Transverse colon (tissue), 4 donors: ENCODE results near the gene WNK2. TPM values are rescaled to one million over a fixed set of nuclear protein-coding genes. Genes with fewer than 3 reads are reported as not detected.

Experiments
- DNase-seq: peaks from one replicate; pipeline ENCODE4 v3.0.0-alpha.2; 2019
- H3K27ac ChIP-seq, 4 donors: fragments of 200-600 bp; sonication (generic); 2 replicates each; pipeline ENCODE4 v1.5.1; 2016 to 2018; ENCODE audit warnings: inconsistent platforms in 4 of 4
- H3K27me3 ChIP-seq: fragments of 200-600 bp; sonication (generic); 2 replicates; pipeline ENCODE4 v1.5.1; 2017; ENCODE audit warnings: inconsistent platforms
- H3K36me3 ChIP-seq, 4 donors: fragments of 200-600 bp; sonication (generic); 2 replicates each; pipeline ENCODE4 v1.5.1; 2017 to 2019; ENCODE audit warnings: inconsistent platforms in 4 of 4
- H3K4me1 ChIP-seq, 4 donors: fragments of 200-600 bp; sonication (generic); 2 replicates each; pipeline ENCODE4 v1.5.1; 2017 to 2020; ENCODE audit warnings: inconsistent platforms in 4 of 4
- H3K4me3 ChIP-seq, 4 donors: fragments of 200-600 bp; sonication (generic); 1 replicate in 1 of 4; 2 replicates in 3 of 4; pipeline versions ENCODE4 v1.5.1 to v1.6.1; 2017 to 2019; ENCODE audit warnings: inconsistent platforms in 4 of 4
- H3K9me3 ChIP-seq, 2 donors: fragments of 200-600 bp; sonication (generic); 2 replicates each; pipeline ENCODE4 v1.5.1; 2017 to 2019; ENCODE audit warnings: inconsistent platforms in 2 of 2
- EP300 ChIP-seq: sonication (generic); formaldehyde crosslinking; IDR thresholded peaks from one replicate; pipeline ENCODE4 v1.6.1; 2017; ENCODE audit warnings: antibody characterized with exemption, low read depth
- POLR2A ChIP-seq: fragments of 450-650 bp; IDR thresholded peaks from one replicate; pipeline ENCODE4 v1.6.1; 2016; ENCODE audit warnings: antibody characterized with exemption, mild to moderate bottlenecking, moderate library complexity
- POLR2AphosphoS5 ChIP-seq, 3 donors: sonication (generic); formaldehyde crosslinking; IDR thresholded peaks; one replicate each; pipeline ENCODE4 v1.6.1; 2016; ENCODE audit warnings: antibody characterized with exemption in 3 of 3
- WGBS, 2 donors: methylation state at CpG; one replicate each; pipeline ENCODE4 v1.1.5; 2018; ENCODE audit warnings: low coverage in 1 of 2; 5-methylcytosine and 5-hydroxymethylcytosine counted together
- in situ Hi-C, 4 donors: fragments of 200-750 bp; cut with MboI; loops; one replicate each; pipeline versions ENCODE4 v1.15.0 to v1.15.1; 2017; ENCODE audit warnings: low sequenced_read_pairs in 3 of 4, low pct_ligation_motif_present in 1 of 4, low pct_unique_long_range_greater_than_20kb in 1 of 4
- intact Hi-C: fragments of 100-400 bp; cut with DNase I; formaldehyde crosslinking; loops from one replicate; pipeline ENCODE4 v1.15.1; 2023; ENCODE audit warnings: low total_unique reads
- total RNA-seq, 4 donors: library from RNA; depleted of rRNA; stranded (reverse); fragments of >200 nt; gene quantifications; one replicate each; pipeline ENCODE4 v1.1.0, GENCODE V29; 2016
- TF ChIP-seq, protein P1 (sequence below), 5 experiments: fragments of 200-600 bp in 3 of 5; fragments of 450-650 bp in 2 of 5; sonication (generic) in 3 of 5; IDR thresholded peaks; 1 replicate in 2 of 5; 2 replicates in 3 of 5; pipeline ENCODE4 v1.5.1; 2016 to 2017; ENCODE audit warnings: antibody characterized with exemption in 5 of 5, inconsistent platforms in 3 of 5, mild to moderate bottlenecking in 2 of 5, moderate library complexity in 1 of 5

Gene WNK2
- total RNA-seq, 4 donors from 2014 or later, result 133 to 618 (median 157) TPM

DNA sequence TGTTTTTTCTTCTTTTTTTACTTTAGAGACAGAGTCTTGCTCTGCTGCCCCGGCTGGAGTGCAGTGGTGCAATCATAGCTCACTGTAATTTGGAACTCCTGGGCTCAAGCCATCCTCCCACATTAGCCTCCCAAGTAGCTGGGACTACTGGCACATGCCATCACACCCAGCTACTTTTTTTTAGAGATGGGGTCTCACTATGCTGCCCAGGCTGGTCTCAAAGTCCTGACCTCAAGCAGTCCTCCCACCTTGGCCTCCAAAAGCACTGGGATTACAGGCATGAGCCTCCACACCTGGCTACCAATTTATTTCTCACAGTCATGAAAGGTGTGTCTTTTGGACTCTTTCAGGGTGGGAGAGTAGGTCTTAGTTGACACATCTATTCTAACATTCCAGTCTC is 184.5 kb downstream of the WNK2 start:
- H3K9me3 ChIP-seq, result no peaks in the 10 kb centered on the region
- WGBS, 2 donors, result 67 to 100% methylated on average over 1 of the region's 1 CpG
- no peak for DNase-seq
- TF ChIP-seq, protein P1, sequence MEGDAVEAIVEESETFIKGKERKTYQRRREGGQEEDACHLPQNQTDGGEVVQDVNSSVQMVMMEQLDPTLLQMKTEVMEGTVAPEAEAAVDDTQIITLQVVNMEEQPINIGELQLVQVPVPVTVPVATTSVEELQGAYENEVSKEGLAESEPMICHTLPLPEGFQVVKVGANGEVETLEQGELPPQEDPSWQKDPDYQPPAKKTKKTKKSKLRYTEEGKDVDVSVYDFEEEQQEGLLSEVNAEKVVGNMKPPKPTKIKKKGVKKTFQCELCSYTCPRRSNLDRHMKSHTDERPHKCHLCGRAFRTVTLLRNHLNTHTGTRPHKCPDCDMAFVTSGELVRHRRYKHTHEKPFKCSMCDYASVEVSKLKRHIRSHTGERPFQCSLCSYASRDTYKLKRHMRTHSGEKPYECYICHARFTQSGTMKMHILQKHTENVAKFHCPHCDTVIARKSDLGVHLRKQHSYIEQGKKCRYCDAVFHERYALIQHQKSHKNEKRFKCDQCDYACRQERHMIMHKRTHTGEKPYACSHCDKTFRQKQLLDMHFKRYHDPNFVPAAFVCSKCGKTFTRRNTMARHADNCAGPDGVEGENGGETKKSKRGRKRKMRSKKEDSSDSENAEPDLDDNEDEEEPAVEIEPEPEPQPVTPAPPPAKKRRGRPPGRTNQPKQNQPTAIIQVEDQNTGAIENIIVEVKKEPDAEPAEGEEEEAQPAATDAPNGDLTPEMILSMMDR (IDR thresholded peaks at IDR 0.05), result no peak
- TF ChIP-seq POLR2A (no peak), POLR2AphosphoS5 (IDR thresholded peaks at IDR 0.05) (no peak), EP300 (no peak)
- no peaks in the 10 kb centered on the region for H3K4me1 ChIP-seq
- in situ Hi-C loops (no loop called here), intact Hi-C loops (no loop called here)
- no peak overlapping the region for H3K4me3 ChIP-seq
- H3K36me3 ChIP-seq, result no peaks in the 10 kb centered on the region
- no peaks in the 10 kb centered on the region for H3K27me3 ChIP-seq
- H3K27ac ChIP-seq, result no peak overlapping the region

DNA sequence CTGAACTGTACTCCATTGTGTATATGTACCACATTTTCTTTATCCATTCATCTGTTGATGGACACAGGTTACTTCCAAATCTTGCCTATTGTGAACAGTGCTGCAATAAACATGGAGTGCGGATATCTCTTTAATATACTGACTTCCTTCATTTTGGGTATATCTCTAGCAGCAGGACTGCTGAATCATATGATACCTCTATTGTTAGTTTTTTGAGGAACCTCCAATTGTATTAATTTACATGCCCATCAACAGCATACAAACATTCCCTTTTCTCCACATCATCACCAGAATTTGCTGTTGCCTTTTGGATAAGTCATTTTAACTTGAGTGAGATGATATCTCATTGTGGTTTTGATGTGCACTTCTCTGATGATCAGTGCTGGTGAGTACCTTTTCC is 185.7 kb downstream of the WNK2 start:
- Histone ChIP-seq H3K27ac (no peak overlapping the region), H3K9me3 (no peaks in the 10 kb centered on the region), H3K4me3 (no peak overlapping the region), H3K27me3 (no peaks in the 10 kb centered on the region), H3K36me3 (no peaks in the 10 kb centered on the region), H3K4me1 (no peaks in the 10 kb centered on the region)
- TF ChIP-seq, protein P1 (IDR thresholded peaks at IDR 0.05), result no peak
- no peak for TF ChIP-seq POLR2AphosphoS5 (IDR thresholded peaks at IDR 0.05)
- no peak for TF ChIP-seq EP300
- no peak for TF ChIP-seq POLR2A
- WGBS, 2 donors, result 75 to 97% methylated on average over 1 of the region's 1 CpG
- DNase-seq, result no peak
- in situ Hi-C loops (no loop called here), intact Hi-C loops (no loop called here)

Other genes with a start within 250 kb of the WNK2 start
- 1 to 10 TPM in 3 of 4 donors, not detected in 1; 5.2 to 9.7 (median 6.0) TPM for gene FGD3, start 236.6 kb upstream of the WNK2 start, total RNA-seq
- gene SUSD3, start 125.4 kb upstream of the WNK2 start, total RNA-seq, result 1 to 10 TPM in 2 of 4 donors, not detected in 2; 1.9 to 2.7 TPM
- 100 to 1,000 TPM in 2 of 4 donors, 10 to 100 TPM in 2; 16.3 to 105 (median 88.2) TPM for gene CARD19, start 87.9 kb upstream of the WNK2 start, total RNA-seq
- gene NINJ1, start 49.9 kb upstream of the WNK2 start, total RNA-seq, result 10 to 100 TPM; 29.5 to 67.7 (median 38.5) TPM